HG03025 (cell line): ENCODE results near the gene DHRS1.
"Not testable (repeated sequence)": the region's sequence is repeated elsewhere in the genome, so short reads cannot be mapped to it uniquely, and the experiment has no call there.

ENCODE experiments used
- ATAC-seq: cut with Tn5 transposase; IDR thresholded peaks from one replicate; pipeline ENCODE4 v1.9.1; 2021; ENCODE audit warnings: mild to moderate bottlenecking, moderate library complexity; ENCODE audit not compliant: unreplicated experiment, low FRiP score

Gene DHRS1

GRCh38 chr14:24329073-24329663, 29.6 kb upstream of the DHRS1 start:
- no peak for ATAC-seq

- not testable (repeated sequence) for ATAC-seq
Observed at GRCh38 chr14:24327914-24328313, 28.3 kb upstream of the DHRS1 start.

GRCh38 chr14:24327303-24327702, 27.7 kb upstream of the DHRS1 start:
- no peak for ATAC-seq

GRCh38 chr14:24325963-24326362, 26.4 kb upstream of the DHRS1 start:
- ATAC-seq, result no peak

- ATAC-seq, result no peak
Observed at GRCh38 chr14:24325041-24325530, 25.5 kb upstream of the DHRS1 start.

GRCh38 chr14:24324024-24324423, 24.4 kb upstream of the DHRS1 start:
- ATAC-seq, result no peak

- no peak for ATAC-seq
Observed at GRCh38 chr14:24323341-24323740, 23.8 kb upstream of the DHRS1 start.

GRCh38 chr14:24322672-24323071, 23.1 kb upstream of the DHRS1 start:
- no peak for ATAC-seq

GRCh38 chr14:24321212-24321975, 21.8 kb upstream of the DHRS1 start:
- no peak for ATAC-seq

- no peak for ATAC-seq
Observed at GRCh38 chr14:24317141-24317928, 17.8 kb upstream of the DHRS1 start.

GRCh38 chr14:24316597-24316950, 17.0 kb upstream of the DHRS1 start:
- ATAC-seq, result no peak

GRCh38 chr14:24315807-24316596, 16.4 kb upstream of the DHRS1 start:
- ATAC-seq, result no peak

- ATAC-seq, result no peak
Observed at GRCh38 chr14:24315243-24315806, 15.7 kb upstream of the DHRS1 start.

- ATAC-seq, result no peak
Observed at GRCh38 chr14:24314377-24315193, 15.0 kb upstream of the DHRS1 start.

GRCh38 chr14:24313913-24314312, 14.3 kb upstream of the DHRS1 start:
- ATAC-seq, result no peak

GRCh38 chr14:24312736-24313507, 13.3 kb upstream of the DHRS1 start:
- no peak for ATAC-seq

- no peak for ATAC-seq
Observed at GRCh38 chr14:24311837-24312615, 12.4 kb upstream of the DHRS1 start.
